Inflammatory macrophage (primary cell): ENCODE results near the gene SLC37A2.
A peak's percentile ranks its signal among the peaks of the same experiment; 100 is the strongest.

Source experiments
- DNase-seq, 2 donors: peaks; one replicate each; pipeline ENCODE4 v3.0.0-alpha.2; 2020 to 2022

Gene SLC37A2

GRCh38 chr11:125071435-125071834 lies 8.3 kb downstream of the SLC37A2 start:
- peak; percentile 36 to 71 for DNase-seq

GRCh38 chr11:125071846-125072217 lies 8.7 kb downstream of the SLC37A2 start:
- no peak for DNase-seq

GRCh38 chr11:125072218-125072960 lies 9.3 kb downstream of the SLC37A2 start:
- peak; percentile 84 to 87 for DNase-seq

GRCh38 chr11:125072961-125073590 lies 10.0 kb downstream of the SLC37A2 start:
- no peak for DNase-seq

- DNase-seq, result no peak
These were observed 10.7 kb downstream of the SLC37A2 start for GRCh38 chr11:125073616-125074483.

GRCh38 chr11:125074511-125075241 lies 11.6 kb downstream of the SLC37A2 start:
- no peak for DNase-seq

- DNase-seq, result no peak
These were observed 12.1 kb downstream of the SLC37A2 start for GRCh38 chr11:125075242-125075625.

GRCh38 chr11:125075900-125076317 lies 12.8 kb downstream of the SLC37A2 start:
- DNase-seq, result no peak

GRCh38 chr11:125076378-125076945 lies 13.4 kb downstream of the SLC37A2 start:
- no peak for DNase-seq

- DNase-seq, result no peak
These were observed 14.9 kb downstream of the SLC37A2 start for GRCh38 chr11:125078016-125078415.

GRCh38 chr11:125078516-125079140 lies 15.5 kb downstream of the SLC37A2 start:
- DNase-seq, result no peak

- peak; percentile 83 to 91 for DNase-seq
These were observed 16.2 kb downstream of the SLC37A2 start for GRCh38 chr11:125079151-125079877.

GRCh38 chr11:125079878-125080530 lies 16.9 kb downstream of the SLC37A2 start:
- DNase-seq, result no peak

- DNase-seq, result no peak
These were observed 17.4 kb downstream of the SLC37A2 start for GRCh38 chr11:125080531-125080911.

GRCh38 chr11:125081098-125081798 lies 18.1 kb downstream of the SLC37A2 start:
- DNase-seq, result no peak

GRCh38 chr11:125082040-125082439 lies 18.9 kb downstream of the SLC37A2 start:
- DNase-seq, result no peak

- peak; percentile 38 to 61 for DNase-seq
These were observed 19.7 kb downstream of the SLC37A2 start for GRCh38 chr11:125082611-125083311.

GRCh38 chr11:125083312-125084056 lies 20.4 kb downstream of the SLC37A2 start:
- DNase-seq, result no peak

- no peak for DNase-seq
These were observed 20.9 kb downstream of the SLC37A2 start for GRCh38 chr11:125084057-125084416.
